ENCODE data around the gene GPR12. TPM values are rescaled to one million over a fixed set of nuclear protein-coding genes. Genes with fewer than 3 reads are reported as not detected.

Gene GPR12
- total and polyA plus RNA-seq, 9 donors = 0.07 to 0.12 TPM; not detected in 7

DNA sequence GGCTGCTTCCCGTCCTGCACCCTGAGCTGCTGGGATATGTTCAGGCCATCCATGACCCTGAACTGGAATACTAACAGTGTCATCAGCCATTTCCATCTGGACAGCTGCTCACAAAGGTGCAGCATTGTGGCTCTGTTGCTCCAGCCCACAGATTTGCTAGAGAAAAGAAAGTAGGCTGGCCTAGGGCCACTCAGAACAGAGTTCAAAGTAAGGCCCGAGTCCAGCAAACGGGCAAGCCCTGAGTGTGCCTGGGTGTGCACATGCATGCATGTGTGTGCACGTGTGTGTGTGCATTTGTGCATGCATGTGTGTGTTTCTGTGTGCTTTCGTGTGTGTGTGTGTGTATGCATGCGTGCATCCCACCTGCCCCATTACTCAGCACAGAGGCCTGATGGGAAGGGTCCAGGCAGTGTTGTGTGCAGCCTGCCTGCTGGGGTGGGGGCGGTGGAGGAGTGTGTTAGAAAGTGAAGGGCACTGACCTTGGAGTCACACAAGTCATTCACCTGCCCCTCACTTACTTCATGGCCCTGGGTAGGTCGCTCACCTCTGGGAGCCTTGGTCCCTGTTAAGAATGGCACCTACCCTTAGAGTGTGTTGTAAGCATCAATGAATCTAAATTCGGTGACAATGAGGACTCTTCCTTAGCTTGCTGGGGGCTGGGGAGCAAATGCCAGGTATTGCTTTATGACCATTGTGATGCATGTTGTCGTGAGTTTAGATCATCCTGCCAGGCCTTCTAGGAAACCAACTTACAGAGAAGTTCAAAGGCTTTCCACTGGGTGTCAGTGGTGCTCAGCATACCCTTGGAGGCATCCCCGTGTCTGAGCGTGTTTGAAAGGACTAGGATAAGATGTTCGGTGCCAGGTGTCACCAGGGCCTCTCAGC is 53.2 kb downstream of the GPR12 start:
- no peak for TF ChIP-seq EP300 (IDR thresholded peaks at IDR 0.05)
- no peak for TF ChIP-seq POLR2A (IDR thresholded peaks at IDR 0.05)
- TF ChIP-seq, protein P1, sequence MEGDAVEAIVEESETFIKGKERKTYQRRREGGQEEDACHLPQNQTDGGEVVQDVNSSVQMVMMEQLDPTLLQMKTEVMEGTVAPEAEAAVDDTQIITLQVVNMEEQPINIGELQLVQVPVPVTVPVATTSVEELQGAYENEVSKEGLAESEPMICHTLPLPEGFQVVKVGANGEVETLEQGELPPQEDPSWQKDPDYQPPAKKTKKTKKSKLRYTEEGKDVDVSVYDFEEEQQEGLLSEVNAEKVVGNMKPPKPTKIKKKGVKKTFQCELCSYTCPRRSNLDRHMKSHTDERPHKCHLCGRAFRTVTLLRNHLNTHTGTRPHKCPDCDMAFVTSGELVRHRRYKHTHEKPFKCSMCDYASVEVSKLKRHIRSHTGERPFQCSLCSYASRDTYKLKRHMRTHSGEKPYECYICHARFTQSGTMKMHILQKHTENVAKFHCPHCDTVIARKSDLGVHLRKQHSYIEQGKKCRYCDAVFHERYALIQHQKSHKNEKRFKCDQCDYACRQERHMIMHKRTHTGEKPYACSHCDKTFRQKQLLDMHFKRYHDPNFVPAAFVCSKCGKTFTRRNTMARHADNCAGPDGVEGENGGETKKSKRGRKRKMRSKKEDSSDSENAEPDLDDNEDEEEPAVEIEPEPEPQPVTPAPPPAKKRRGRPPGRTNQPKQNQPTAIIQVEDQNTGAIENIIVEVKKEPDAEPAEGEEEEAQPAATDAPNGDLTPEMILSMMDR (IDR thresholded peaks at IDR 0.05) = no peak
- intact Hi-C loops (cut with DNase I) = no loop called here

DNA sequence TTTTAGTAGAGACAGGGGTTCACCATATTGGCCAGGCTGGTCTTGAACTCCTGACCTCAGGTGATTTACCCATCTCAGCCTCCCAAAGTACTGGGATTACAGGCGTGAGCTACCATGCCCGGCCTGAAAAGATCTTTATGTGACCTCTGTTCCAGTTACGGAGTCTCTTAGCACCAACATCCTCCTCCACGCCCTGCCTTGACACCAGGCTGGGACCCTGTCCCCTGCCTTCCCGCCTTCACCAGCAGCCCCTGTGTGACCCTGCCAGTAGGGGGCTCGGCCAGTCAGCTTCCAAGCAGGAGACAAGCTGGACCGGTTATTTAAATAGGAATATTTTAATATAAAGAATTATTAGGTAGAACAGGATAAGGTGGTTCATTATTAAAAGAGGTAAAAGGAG is 54.2 kb downstream of the GPR12 start:
- H3K36me3 ChIP-seq = no peaks in the 10 kb centered on the region
- no peak for TF ChIP-seq POLR2A (IDR thresholded peaks at IDR 0.05)
- intact Hi-C loops (cut with DNase I) = no loop called here
- no peaks in the 10 kb centered on the region for H3K4me1 ChIP-seq (ENCODE audit: insufficient read depth)
- 57 to 62% (median 61%) methylated on average over 7 of the region's 7 CpGs for WGBS, 3 donors
- H3K4me3 ChIP-seq = no peak overlapping the region
- H3K9me3 ChIP-seq = no peaks in the 10 kb centered on the region
- no peak overlapping the region for H3K27ac ChIP-seq
- DNase-seq = no peak
- H3K27me3 ChIP-seq = no peaks in the 10 kb centered on the region

More for the DNA sequence above, 53.2 kb downstream of the GPR12 start:
- Histone ChIP-seq H3K4me1 (ENCODE audit: insufficient read depth) (no peaks in the 10 kb centered on the region), H3K27me3 (no peaks in the 10 kb centered on the region), H3K4me3 (no peak overlapping the region), H3K9me3 (no peaks in the 10 kb centered on the region), H3K27ac (no peak overlapping the region), H3K36me3 (no peaks in the 10 kb centered on the region)
- WGBS, 3 donors = 48 to 55% (median 48%) methylated on average over 12 to 13 of the region's 13 CpGs
- DNase-seq = no peak

DNA sequence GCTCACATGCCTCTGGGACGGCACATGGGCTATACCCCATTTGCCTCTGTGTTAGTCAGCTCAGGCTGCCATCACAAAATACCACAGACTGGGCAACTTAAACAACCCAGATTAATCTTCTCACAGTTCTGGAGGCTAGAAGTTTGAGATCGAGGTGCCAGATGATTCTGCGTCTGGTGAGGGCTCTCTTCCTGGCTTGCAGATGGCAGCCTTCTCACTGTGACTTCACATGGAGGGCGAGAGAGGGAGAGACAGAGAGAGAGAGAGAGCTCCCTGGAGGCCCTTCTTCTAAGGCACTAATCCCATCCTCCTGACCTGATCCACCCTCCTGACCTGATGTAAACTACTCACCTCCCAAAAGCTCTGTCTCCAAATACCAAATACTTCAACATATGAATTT is 55.0 kb downstream of the GPR12 start:
- no peak for DNase-seq
- 84 to 95% (median 86%) methylated on average over 4 of the region's 4 CpGs for WGBS, 3 donors
- no peak overlapping the region for H3K4me3 ChIP-seq
- no peak overlapping the region for H3K27ac ChIP-seq
- no peaks in the 10 kb centered on the region for H3K36me3 ChIP-seq
- H3K4me1 ChIP-seq (ENCODE audit: insufficient read depth) = no peaks in the 10 kb centered on the region
- H3K9me3 ChIP-seq = no peaks in the 10 kb centered on the region
- TF ChIP-seq, protein P1 (IDR thresholded peaks at IDR 0.05) = no peak
- TF ChIP-seq EP300 (IDR thresholded peaks at IDR 0.05) (no peak), POLR2A (IDR thresholded peaks at IDR 0.05) (no peak)
- H3K27me3 ChIP-seq = no peaks in the 10 kb centered on the region
- intact Hi-C loops (cut with DNase I) = no loop called here

Other genes starting within 250 kb of the GPR12 start
- 10 to 100 TPM; 12.0 to 37.1 (median 34.6) TPM for gene WASF3, start 203.1 kb downstream of the GPR12 start, total RNA-seq
- 10 to 100 TPM; 11.5 to 28.4 TPM for gene WASF3, start 203.1 kb downstream of the GPR12 start, polyA plus RNA-seq